HuH-7 (cell line): Measurements from ENCODE around the gene SMLR1.
A peak's percentile ranks its signal among the peaks of the same experiment; 100 is the strongest.
"Not testable (repeated sequence)": the region's sequence is repeated elsewhere in the genome, so short reads cannot be mapped to it uniquely, and the experiment has no call there.

Source experiments
- DNase-seq: peaks from one replicate; pipeline ENCODE4 v3.0.0; 2011; ENCODE audit warnings: low spot score

The SMLR1 gene

GRCh38 chr6:130827247-130828149 lies at the start of gene SMLR1:
TSS of gene SMLR1 (plus strand) at chr6:130827406. CDS start at chr6:130827414, 8 bp downstream.
- peak; percentile 45 for DNase-seq

DNA sequence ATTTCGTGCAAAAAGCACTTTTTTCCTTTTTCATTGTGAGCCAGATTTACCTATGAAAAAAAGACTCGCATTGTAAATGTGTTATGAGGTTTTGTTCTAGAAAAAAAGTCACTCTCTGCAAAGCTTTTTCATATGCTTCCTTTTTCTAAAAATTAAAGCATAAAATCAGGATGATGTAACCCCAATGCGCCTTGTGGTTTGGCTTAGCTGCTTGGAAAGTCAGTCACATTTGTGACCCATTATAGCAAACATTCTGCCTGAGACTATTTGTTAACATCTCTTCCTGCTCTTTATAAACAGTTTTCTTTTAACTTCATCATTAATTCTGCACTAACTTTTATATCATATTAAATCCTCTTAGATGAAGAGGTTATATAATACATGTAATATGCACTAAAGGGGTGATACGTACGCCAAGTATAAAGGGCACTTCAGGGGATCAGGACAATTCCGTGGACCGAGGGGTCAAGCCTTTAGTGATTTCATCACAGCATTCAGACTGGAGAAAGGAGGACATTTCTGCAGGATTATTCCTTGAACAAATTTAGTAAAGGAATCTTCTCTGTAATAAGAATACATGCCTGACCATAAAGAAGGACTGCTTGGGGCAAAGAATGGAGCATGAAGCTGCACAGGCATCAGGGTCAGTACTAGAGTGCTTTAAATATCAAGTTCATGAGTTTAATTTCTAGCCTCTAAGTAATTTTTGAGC lies 48.1 kb upstream of the SMLR1 start:
- no peak for DNase-seq

DNA sequence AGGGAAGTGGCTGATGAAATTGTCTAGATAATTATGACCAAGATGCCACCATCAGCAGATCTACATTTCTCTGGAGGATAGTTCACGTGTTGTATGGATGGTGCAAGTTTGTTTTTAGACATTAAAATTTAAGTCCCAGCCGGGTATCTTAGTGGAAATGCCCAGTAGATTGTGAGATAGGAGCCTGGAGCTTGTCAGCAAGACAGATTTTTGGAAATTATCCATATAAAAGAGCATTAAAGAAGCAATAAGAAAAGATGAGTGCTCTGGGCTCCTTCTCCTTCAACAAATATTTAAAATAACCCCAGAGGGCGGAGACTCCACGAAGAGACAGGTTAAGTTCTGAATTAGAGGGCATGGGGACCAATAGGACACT lies 47.6 kb upstream of the SMLR1 start:
- no peak for DNase-seq

GRCh38 chr6:130780122-130780521 lies 47.1 kb upstream of the SMLR1 start:
- no peak for DNase-seq

DNA sequence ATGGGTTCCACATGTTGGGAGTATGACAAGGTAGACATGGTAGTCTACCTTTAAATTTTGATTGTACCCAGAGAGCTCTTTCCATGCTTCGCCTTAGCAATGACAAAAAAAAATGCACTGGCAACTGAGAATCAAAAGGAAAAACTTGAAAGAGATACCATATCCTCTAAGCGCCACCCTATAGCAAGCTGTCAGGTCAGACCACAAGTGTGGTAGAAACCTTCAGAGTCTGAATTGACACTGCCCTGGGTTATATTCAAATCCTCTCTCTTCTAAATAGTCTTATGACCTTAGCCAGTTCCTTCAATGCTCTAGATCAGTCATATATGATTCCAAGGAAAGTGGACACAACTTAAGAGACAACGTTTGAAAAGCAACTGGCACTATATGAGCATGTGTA lies 45.6 kb upstream of the SMLR1 start:
- DNase-seq: no peak

DNA sequence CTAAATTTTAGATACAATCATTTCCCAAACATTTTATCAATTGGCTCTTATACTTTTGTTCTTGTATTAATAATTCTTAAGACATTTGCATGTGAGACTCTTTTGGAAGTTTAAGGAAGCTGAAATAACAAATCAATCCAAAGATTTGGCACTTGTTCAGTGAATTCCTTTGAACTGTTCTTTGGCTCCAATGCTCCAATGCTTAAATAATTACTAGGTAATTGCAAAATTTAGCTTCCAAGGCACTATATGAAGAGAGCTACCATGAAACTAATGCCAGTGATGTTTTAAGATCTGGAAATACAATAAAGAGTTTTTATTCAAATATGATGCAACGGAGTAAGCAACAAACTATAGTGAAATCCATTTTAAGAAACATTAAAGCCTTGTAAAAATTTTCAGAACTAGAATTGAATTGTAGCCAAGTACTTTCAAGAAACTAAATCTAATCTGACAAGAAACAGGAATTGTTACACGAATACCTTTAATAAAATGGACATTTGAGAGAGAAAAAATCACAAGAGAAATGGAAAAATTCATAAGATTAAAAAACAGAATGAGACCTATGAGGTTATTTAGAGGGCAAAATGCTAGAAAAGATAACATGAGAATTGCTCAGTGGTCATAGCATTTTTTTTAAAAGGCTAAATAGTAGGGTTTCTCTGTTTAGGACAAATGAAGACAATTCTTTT lies 43.6 kb upstream of the SMLR1 start:
- DNase-seq: no peak

DNA sequence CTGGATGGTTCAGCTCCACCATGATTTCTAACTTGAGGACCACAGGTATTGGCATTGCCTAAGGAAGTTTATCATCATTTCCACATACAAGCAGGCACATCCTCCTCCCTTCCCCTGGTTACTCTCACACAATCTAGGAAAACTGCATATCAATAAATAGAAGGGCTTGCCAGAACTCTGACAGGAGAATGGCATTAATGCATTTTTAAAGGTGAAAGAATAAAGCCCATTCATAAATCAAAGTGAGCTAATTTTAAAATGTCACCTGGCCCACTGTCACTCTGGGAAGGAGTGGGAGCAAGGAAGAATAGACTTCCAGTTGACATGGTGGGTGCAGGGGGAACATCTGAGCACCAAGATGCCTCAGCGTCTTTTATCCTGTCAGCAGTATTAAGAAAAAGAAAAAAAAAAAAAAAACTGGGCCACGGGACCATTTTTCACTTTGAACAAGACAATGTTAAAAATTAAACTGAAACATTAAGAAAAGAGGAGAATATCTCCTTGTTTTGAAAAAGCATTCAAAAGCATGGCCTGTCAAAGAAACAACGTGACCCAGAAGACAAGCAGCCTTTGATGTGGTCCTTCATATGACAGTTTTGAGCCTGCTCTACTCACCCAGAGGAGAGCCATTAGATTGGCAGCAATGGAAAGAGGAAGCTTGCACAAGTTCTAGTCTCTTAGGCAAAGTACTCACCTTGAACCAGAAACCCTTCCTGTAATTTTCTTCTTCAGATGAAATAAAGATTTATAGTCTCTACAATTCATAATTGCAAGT lies 39.3 kb upstream of the SMLR1 start:
- DNase-seq: no peak

- DNase-seq: no peak
These were observed 38.3 kb upstream of the SMLR1 start for GRCh38 chr6:130788954-130789353.

- no peak for DNase-seq
These were observed 33.1 kb upstream of the SMLR1 start for GRCh38 chr6:130794010-130794697.

GRCh38 chr6:130794738-130795137 lies 32.5 kb upstream of the SMLR1 start:
- DNase-seq: no peak

GRCh38 chr6:130796313-130796905 lies 30.8 kb upstream of the SMLR1 start:
- no peak for DNase-seq

- DNase-seq: no peak
These were observed 30.1 kb upstream of the SMLR1 start for GRCh38 chr6:130797061-130797460.

DNA sequence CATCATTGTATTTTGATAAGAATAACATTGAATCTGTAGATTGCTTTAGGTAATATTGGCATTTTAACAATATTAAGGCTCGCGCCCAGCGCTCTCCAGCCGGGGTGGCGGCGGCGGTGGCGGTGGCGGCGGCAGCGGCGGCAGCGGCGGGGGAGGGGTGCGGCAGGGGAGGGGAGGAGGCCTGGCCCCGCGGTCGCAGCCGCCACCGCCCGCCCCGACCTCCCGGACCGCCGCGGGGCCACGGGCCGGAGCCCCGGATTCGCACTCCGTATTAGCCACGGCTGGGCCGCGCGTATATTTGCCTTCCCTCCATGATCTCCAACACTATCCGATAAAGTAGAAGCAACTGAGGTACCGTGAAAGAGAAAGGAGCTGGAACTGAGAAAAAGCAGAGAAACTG lies 25.8 kb upstream of the SMLR1 start:
- DNase-seq: not testable (repeated sequence)

GRCh38 chr6:130810307-130811030 lies 16.7 kb upstream of the SMLR1 start:
- DNase-seq: no peak

- DNase-seq: no peak
These were observed 15.3 kb upstream of the SMLR1 start for GRCh38 chr6:130811932-130812331.

DNA sequence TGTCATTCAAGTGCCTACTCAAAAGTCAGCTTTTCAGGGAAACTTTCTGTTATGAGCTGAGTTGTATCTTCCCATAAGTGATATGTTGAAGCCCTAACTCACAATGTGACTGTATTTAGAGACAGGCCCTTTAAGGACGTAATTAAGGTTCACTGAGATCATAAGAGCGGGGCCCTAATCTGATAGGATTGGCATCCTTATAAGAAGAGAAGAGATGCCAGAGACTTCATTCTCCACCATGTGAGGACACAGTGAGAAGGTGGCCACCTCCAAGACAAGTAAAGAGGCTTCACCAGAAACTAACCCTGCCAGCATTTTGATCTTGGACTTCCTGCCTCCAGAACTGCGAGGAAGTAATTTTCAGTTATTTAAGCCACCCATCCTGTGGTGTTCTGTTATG lies 12.7 kb upstream of the SMLR1 start:
- DNase-seq: no peak

DNA sequence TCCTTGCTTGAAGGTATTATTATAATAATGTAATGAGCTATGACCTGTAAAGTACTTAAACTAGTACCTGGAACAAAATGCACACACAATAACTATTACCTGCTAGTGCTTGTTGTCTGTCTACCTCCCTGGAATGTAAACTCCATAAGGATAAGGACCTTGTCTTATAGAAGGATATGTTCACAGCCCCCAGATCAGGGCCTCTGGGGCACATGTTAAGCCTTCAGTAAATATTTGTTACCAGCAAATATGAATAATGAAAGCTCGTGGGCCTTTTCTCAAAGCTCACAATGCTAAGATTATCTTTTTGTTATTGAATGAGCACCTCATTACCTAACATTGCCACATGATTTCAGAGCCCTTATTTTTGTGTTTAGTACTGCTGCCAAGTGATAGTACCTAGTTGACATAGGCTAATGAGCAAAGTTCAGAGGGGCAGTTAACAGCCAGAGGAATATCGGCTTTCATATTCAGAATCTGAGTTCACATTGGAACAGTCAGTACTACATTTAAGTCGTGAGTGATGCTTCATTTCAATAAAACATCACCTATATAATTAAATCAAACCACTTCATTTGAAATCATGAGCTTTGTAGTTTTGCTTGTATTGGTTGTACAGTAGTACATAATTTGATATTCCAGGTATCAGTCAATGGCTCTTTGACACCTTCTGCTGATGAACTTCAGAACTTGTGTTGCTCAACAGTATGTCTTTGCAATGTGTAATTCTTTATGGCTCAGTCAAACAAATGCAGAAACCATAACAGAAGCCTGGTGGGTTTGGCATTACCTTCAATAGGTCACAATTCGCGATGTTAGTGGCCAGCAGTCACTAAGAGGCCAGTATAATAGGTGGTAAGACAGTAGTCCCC lies 11.8 kb upstream of the SMLR1 start:
- peak; percentile 38 for DNase-seq

DNA sequence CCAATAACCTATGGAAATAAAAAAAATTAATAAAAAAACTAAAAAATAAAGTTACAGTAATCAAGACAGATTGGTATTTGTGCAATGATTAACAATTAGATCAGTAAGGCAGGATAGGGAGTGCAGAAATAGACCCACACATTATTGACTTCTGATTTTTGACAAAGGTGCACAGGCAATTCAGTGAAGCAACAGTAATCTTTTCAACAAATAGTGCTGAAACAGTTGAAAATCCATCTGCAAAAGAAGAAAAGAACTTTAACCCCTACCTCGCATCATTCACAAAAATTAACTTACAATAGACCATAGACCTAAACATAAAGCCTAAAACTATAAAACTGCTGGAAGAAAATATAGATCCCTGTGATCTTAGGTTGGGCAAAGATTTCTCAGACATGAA lies 4.5 kb upstream of the SMLR1 start:
- no peak for DNase-seq

- no peak for DNase-seq
These were observed 2.1 kb upstream of the SMLR1 start for GRCh38 chr6:130824978-130825694.
